Panc1 (cell line): ENCODE results near the gene RGS3. TPM values are rescaled to one million over a fixed set of nuclear protein-coding genes. Genes with fewer than 3 reads are reported as not detected.

Experiments
- ATAC-seq: fragments of 200-7000 bp; cut with Tn5 transposase; 2 replicates; pipeline ENCODE4 v1.9.1; 2020; ENCODE audit warnings: mild to moderate bottlenecking, moderate library complexity
- BruUV-seq: library from RNA; stranded (reverse); fragments of 400-500 nt; replicated peaks from 2 replicates; lab custom pipeline; 2021; lab: Mats Ljungman, UMichigan
- CTCF ChIA-PET: fragments of 300-600 bp; sonication (Branson Sonifier 250); formaldehyde crosslinking; loops from one replicate; lab custom pipeline; 2022; ENCODE audit warnings: antibody characterized with exemption; lab: Charles Lee
- POLR2A ChIA-PET: fragments of 300-600 bp; sonication (Branson Sonifier 250); formaldehyde crosslinking; loops from one replicate; lab custom pipeline; 2022; ENCODE audit warnings: antibody characterized with exemption; lab: Charles Lee
- DNase-seq: peaks from one replicate; pipeline ENCODE4 v3.0.0-alpha.2; 2010; ENCODE audit warnings: low read depth, low spot score
- H3K27ac ChIP-seq: 2 replicates; pipeline ENCODE4 v1.5.1; 2011; ENCODE audit warnings: mild to moderate bottlenecking, low read length, inconsistent platforms
- H3K27me3 ChIP-seq: fragments of 200-500 bp; sonication (Bioruptor generic); 2 replicates; pipeline ENCODE4 v1.6.0; 2014; ENCODE audit warnings: low read length, inconsistent platforms; ENCODE audit not compliant: control insufficient read depth, insufficient read depth
- H3K36me3 ChIP-seq: fragments of 200-500 bp; sonication (Bioruptor generic); 2 replicates; pipeline ENCODE4 v1.5.1; 2014; ENCODE audit warnings: inconsistent platforms, mild to moderate bottlenecking, low read length, moderate library complexity; ENCODE audit not compliant: control insufficient read depth, insufficient read depth
- H3K4me1 ChIP-seq: 2 replicates; pipeline ENCODE4 v1.5.1; 2011; ENCODE audit warnings: inconsistent platforms, mild to moderate bottlenecking, low read length, moderate library complexity; ENCODE audit not compliant: control insufficient read depth, insufficient read depth
- H3K4me3 ChIP-seq, 2 experiments: 2 replicates each; pipeline ENCODE4 v1.5.1; 2011 to 2012; ENCODE audit warnings: low read depth in 2 of 2, low read length in 2 of 2, mild to moderate bottlenecking in 2 of 2, inconsistent platforms in 1 of 2, moderate library complexity in 1 of 2
- H3K9me3 ChIP-seq: fragments of 200-500 bp; sonication (Bioruptor generic); 2 replicates; pipeline ENCODE4 v1.5.1; 2014; ENCODE audit warnings: low read depth, mild to moderate bottlenecking, inconsistent platforms, low read length, moderate library complexity; ENCODE audit not compliant: control insufficient read depth, insufficient read depth
- POLR2AphosphoS5 ChIP-seq: IDR thresholded peaks from 2 replicates; pipeline ENCODE4 v1.6.1; 2012; ENCODE audit warnings: mild to moderate bottlenecking, low read depth, low read length, moderate library complexity
- SIN3A ChIP-seq: IDR thresholded peaks from 2 replicates; pipeline ENCODE4 v1.6.1; 2012; ENCODE audit warnings: low read depth, mild to moderate bottlenecking, low read length, moderate library complexity, borderline replicate concordance; ENCODE audit not compliant: insufficient read depth
- TCF7L2 ChIP-seq: IDR thresholded peaks from 2 replicates; pipeline ENCODE4 v1.6.1; 2011; ENCODE audit warnings: mild to moderate bottlenecking, low read depth, low read length, inconsistent platforms
- in situ Hi-C: cut with HindIII; loops from 2 replicates; pipeline ENCODE4 v1.10.0; 2016; ENCODE audit warnings: low sequenced_read_pairs, low pct_unique_long_range_greater_than_20kb
- intact Hi-C: fragments of 100-400 bp; cut with micrococcal nuclease; formaldehyde crosslinking; loops from one replicate; pipeline ENCODE4 v1.10.0; 2022; ENCODE audit not compliant: unreplicated experiment
- total RNA-seq: library from RNA; stranded (reverse); gene quantifications from one replicate; pipeline ENCODE4 v1.2.1, GENCODE V29; 2021; ENCODE audit not compliant: unreplicated experiment
- TF ChIP-seq, protein P1 (sequence below): fragments of 450-650 bp; IDR thresholded peaks from 2 replicates; pipeline ENCODE4 v1.5.1; 2017; ENCODE audit warnings: mild to moderate bottlenecking
- TF ChIP-seq, protein P2 (sequence below), 2 experiments: IDR thresholded peaks; 2 replicates each; pipeline ENCODE4 v1.6.1; 2011 to 2012; ENCODE audit warnings: low read depth in 2 of 2, control low read depth in 1 of 2, low read length in 1 of 2, mild to moderate bottlenecking in 1 of 2, moderate library complexity in 1 of 2; ENCODE audit not compliant: insufficient read depth in 1 of 2

RGS3 gene
- total RNA-seq, 1 experiment from 2014 or later: 15.1 TPM

DNA sequence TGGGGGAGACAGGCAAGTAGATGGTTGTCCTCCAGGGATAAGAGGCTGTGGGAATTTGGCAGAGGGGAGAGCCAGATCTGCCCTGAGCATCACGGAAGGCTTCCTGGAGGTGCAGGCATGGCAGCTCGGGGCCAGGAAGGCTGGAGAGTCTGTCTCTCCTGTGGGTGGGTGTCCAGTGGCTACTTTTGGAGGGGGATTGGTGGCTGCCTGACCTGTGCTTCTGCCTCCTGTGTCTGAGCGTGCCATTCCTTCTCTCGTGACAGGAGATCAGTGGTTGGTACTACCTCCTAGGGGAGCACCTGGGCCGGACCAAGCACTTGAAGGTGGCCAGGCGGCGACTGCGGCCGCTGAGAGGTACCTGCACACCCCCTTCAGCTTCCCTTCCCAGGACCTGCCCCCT lies 33.5 kb downstream of the RGS3 start:
- ChIA-PET CTCF (no interaction called here), POLR2A (no interaction called here)
- Histone ChIP-seq H3K4me3 (no peak overlapping the region), H3K9me3 (no peaks in the 10 kb centered on the region), H3K4me1 (no peaks in the 10 kb centered on the region), H3K27ac (no peak overlapping the region), H3K36me3 (no peaks in the 10 kb centered on the region), H3K27me3 (no peaks in the 10 kb centered on the region)
- in situ Hi-C loops: no loop called here
- no peak for ATAC-seq
- no peak for DNase-seq
- TF ChIP-seq SIN3A: no peak
- no peak for TF ChIP-seq TCF7L2
- TF ChIP-seq POLR2AphosphoS5: no peak
- TF ChIP-seq, protein P1, sequence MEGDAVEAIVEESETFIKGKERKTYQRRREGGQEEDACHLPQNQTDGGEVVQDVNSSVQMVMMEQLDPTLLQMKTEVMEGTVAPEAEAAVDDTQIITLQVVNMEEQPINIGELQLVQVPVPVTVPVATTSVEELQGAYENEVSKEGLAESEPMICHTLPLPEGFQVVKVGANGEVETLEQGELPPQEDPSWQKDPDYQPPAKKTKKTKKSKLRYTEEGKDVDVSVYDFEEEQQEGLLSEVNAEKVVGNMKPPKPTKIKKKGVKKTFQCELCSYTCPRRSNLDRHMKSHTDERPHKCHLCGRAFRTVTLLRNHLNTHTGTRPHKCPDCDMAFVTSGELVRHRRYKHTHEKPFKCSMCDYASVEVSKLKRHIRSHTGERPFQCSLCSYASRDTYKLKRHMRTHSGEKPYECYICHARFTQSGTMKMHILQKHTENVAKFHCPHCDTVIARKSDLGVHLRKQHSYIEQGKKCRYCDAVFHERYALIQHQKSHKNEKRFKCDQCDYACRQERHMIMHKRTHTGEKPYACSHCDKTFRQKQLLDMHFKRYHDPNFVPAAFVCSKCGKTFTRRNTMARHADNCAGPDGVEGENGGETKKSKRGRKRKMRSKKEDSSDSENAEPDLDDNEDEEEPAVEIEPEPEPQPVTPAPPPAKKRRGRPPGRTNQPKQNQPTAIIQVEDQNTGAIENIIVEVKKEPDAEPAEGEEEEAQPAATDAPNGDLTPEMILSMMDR: no peak
- TF ChIP-seq, protein P2, sequence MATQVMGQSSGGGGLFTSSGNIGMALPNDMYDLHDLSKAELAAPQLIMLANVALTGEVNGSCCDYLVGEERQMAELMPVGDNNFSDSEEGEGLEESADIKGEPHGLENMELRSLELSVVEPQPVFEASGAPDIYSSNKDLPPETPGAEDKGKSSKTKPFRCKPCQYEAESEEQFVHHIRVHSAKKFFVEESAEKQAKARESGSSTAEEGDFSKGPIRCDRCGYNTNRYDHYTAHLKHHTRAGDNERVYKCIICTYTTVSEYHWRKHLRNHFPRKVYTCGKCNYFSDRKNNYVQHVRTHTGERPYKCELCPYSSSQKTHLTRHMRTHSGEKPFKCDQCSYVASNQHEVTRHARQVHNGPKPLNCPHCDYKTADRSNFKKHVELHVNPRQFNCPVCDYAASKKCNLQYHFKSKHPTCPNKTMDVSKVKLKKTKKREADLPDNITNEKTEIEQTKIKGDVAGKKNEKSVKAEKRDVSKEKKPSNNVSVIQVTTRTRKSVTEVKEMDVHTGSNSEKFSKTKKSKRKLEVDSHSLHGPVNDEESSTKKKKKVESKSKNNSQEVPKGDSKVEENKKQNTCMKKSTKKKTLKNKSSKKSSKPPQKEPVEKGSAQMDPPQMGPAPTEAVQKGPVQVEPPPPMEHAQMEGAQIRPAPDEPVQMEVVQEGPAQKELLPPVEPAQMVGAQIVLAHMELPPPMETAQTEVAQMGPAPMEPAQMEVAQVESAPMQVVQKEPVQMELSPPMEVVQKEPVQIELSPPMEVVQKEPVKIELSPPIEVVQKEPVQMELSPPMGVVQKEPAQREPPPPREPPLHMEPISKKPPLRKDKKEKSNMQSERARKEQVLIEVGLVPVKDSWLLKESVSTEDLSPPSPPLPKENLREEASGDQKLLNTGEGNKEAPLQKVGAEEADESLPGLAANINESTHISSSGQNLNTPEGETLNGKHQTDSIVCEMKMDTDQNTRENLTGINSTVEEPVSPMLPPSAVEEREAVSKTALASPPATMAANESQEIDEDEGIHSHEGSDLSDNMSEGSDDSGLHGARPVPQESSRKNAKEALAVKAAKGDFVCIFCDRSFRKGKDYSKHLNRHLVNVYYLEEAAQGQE (IDR thresholded peaks at IDR 0.05; ENCODE audit: insufficient read depth in 1 of 2, low read depth in 2 of 2, low read length in 1 of 2): no peak
- intact Hi-C loops: no loop called here
- no TSS peak for BruUV-seq

GRCh38 chr9:113499153-113499875 lies 35.8 kb downstream of the RGS3 start:
- TF ChIP-seq TCF7L2 (no peak), SIN3A (no peak), POLR2AphosphoS5 (no peak)
- TF ChIP-seq, protein P2 (IDR thresholded peaks at IDR 0.05; ENCODE audit: insufficient read depth in 1 of 2, low read depth in 2 of 2, low read length in 1 of 2): no peak
- TF ChIP-seq, protein P1: no peak
- ATAC-seq (no peak), DNase-seq (no peak)
- ChIA-PET CTCF (interaction anchor here (0.7 kb wide), 1 partner anchor 9 kb away, joined by 12 read pairs; no protein-coding TSS in a partner anchor), POLR2A (no interaction called here)
- Histone ChIP-seq H3K4me1 (no peaks in the 10 kb centered on the region), H3K4me3 (no peak overlapping the region), H3K9me3 (no peaks in the 10 kb centered on the region), H3K36me3 (no peaks in the 10 kb centered on the region), H3K27me3 (no peaks in the 10 kb centered on the region), H3K27ac (no peak overlapping the region)
- intact Hi-C loops (no loop called here), in situ Hi-C loops (no loop called here)
- BruUV-seq: no TSS peak
